A673 (cell line): ENCODE measurements around the gene APAF1. TPM values are rescaled to one million over a fixed set of nuclear protein-coding genes. Genes with fewer than 3 reads are reported as not detected.

Experiments
- BruUV-seq: library from RNA; stranded (reverse); fragments of 400-500 nt; replicated peaks from 2 replicates; lab custom pipeline; 2021; lab: Mats Ljungman, UMichigan
- CTCF ChIA-PET: fragments of 300-600 bp; sonication (Branson Sonifier 250); formaldehyde crosslinking; loops from one replicate; lab custom pipeline; 2022; ENCODE audit warnings: antibody characterized with exemption; lab: Charles Lee
- POLR2A ChIA-PET: fragments of 300-600 bp; sonication (Branson Sonifier 250); formaldehyde crosslinking; loops from one replicate; lab custom pipeline; 2022; ENCODE audit warnings: antibody characterized with exemption; ENCODE audit not compliant: low non-redundant PET; lab: Charles Lee
- DNase-seq: peaks from one replicate; pipeline ENCODE4 v3.0.0-alpha.2; 2015; ENCODE audit warnings: low spot score
- H3K27ac ChIP-seq: fragments of 200-600 bp; sonication (generic); 2 replicates; pipeline ENCODE4 v1.5.1; 2016; ENCODE audit warnings: mixed run types, low read depth, mild to moderate bottlenecking, mixed read lengths, antibody characterized with exemption, low read length; ENCODE audit not compliant: poor library complexity, severe bottlenecking
- H3K27me3 ChIP-seq: fragments of 200-600 bp; sonication (generic); replicated peaks from 2 replicates; pipeline ENCODE4 v1.6.1; 2017; ENCODE audit warnings: mixed run types, low read depth, mild to moderate bottlenecking, mixed read lengths, antibody characterized with exemption, low read length; ENCODE audit not compliant: insufficient read depth, poor library complexity
- H3K36me3 ChIP-seq: fragments of 200-600 bp; sonication (generic); 2 replicates; pipeline ENCODE4 v1.6.1; 2016; ENCODE audit warnings: mixed run types, mild to moderate bottlenecking, mixed read lengths, antibody characterized with exemption, low read length; ENCODE audit not compliant: insufficient read depth, poor library complexity, severe bottlenecking
- H3K4me1 ChIP-seq: fragments of 200-600 bp; sonication (generic); 2 replicates; pipeline ENCODE4 v1.6.1; 2017; ENCODE audit warnings: mixed run types, mild to moderate bottlenecking, mixed read lengths, antibody characterized with exemption, low read length; ENCODE audit not compliant: insufficient read depth, poor library complexity, severe bottlenecking
- H3K4me3 ChIP-seq: fragments of 200-600 bp; sonication (generic); 2 replicates; pipeline ENCODE4 v1.5.1; 2016; ENCODE audit warnings: low read depth, mixed run types, mild to moderate bottlenecking, mixed read lengths, low read length; ENCODE audit not compliant: poor library complexity, severe bottlenecking
- H3K9me3 ChIP-seq: fragments of 200-600 bp; sonication (generic); 2 replicates; pipeline ENCODE4 v1.6.1; 2016; ENCODE audit warnings: mixed run types, low read depth, mild to moderate bottlenecking, mixed read lengths, antibody characterized with exemption, low read length; ENCODE audit not compliant: poor library complexity, severe bottlenecking
- CTCF ChIP-seq: fragments of 300-800, 200-600 bp; sonication (generic); conservative IDR thresholded peaks from 2 replicates; pipeline ENCODE4 v1.5.1; 2017; ENCODE audit warnings: low read depth, mild to moderate bottlenecking, antibody characterized with exemption, low read length, moderate library complexity, mixed read lengths
- EZH2 ChIP-seq: fragments of 200-600 bp; sonication (generic); IDR thresholded peaks from 2 replicates; pipeline ENCODE4 v1.6.1; 2017; ENCODE audit warnings: borderline replicate concordance, low read depth, mild to moderate bottlenecking, mixed read lengths, antibody characterized with exemption, low read length; ENCODE audit not compliant: poor library complexity, severe bottlenecking
- intact Hi-C: fragments of 100-400 bp; cut with micrococcal nuclease; formaldehyde crosslinking; loops from one replicate; pipeline ENCODE4 v1.10.0; 2022; ENCODE audit not compliant: unreplicated experiment
- total RNA-seq: library from RNA; stranded (reverse); gene quantifications from 2 replicates; pipeline ENCODE4 v1.2.3, GENCODE V29; 2021

APAF1 gene
- total RNA-seq, 1 experiment from 2014 or later = 24.2 TPM

GRCh38 chr12:98714426-98714825, 69.3 kb downstream of the APAF1 start:
- ChIA-PET CTCF (no interaction called here), POLR2A (no interaction called here)
- Histone ChIP-seq H3K36me3 (no peaks in the 10 kb centered on the region), H3K9me3 (no peaks in the 10 kb centered on the region), H3K27me3 (no peaks in the 10 kb centered on the region), H3K4me1 (no peaks in the 10 kb centered on the region), H3K4me3 (no peak overlapping the region), H3K27ac (no peak overlapping the region)
- TF ChIP-seq EZH2 (no peak), CTCF (no peak)
- no peak for DNase-seq
- BruUV-seq = no TSS peak
- intact Hi-C loops = no loop called here

GRCh38 chr12:98719515-98720504, 74.7 kb downstream of the APAF1 start:
- BruUV-seq = no TSS peak
- no peak overlapping the region for H3K27ac ChIP-seq
- DNase-seq = no peak
- no peak for TF ChIP-seq EZH2
- TF ChIP-seq CTCF = no peak
- no peak overlapping the region for H3K4me3 ChIP-seq
- intact Hi-C loops = no loop called here
- no peaks in the 10 kb centered on the region for H3K27me3 ChIP-seq
- no peaks in the 10 kb centered on the region for H3K4me1 ChIP-seq
- ChIA-PET POLR2A (no interaction called here), CTCF (no interaction called here)
- no peaks in the 10 kb centered on the region for H3K36me3 ChIP-seq
- H3K9me3 ChIP-seq = no peaks in the 10 kb centered on the region

GRCh38 chr12:98721204-98721702, 76.2 kb downstream of the APAF1 start:
- no TSS peak for BruUV-seq
- ChIA-PET CTCF (no interaction called here), POLR2A (no interaction called here)
- DNase-seq = no peak
- Histone ChIP-seq H3K36me3 (no peaks in the 10 kb centered on the region), H3K4me3 (no peak overlapping the region), H3K9me3 (no peaks in the 10 kb centered on the region), H3K4me1 (no peaks in the 10 kb centered on the region), H3K27me3 (no peaks in the 10 kb centered on the region), H3K27ac (no peak overlapping the region)
- intact Hi-C loops = no loop called here
- TF ChIP-seq EZH2 (no peak), CTCF (no peak)
